Measurements from ENCODE around the gene RALGPS2.

Gene RALGPS2

GRCh38 chr1:178693366-178693765, 31.7 kb upstream of the RALGPS2 start:
- ChIA-PET CTCF (interaction anchor here (0.7 to 1.2 kb wide), 4 partner anchors 10 to 313 kb away, joined by 3 to 4 read pairs (median 3); no protein-coding TSS in a partner anchor), POLR2A (no interaction called here)
- TF ChIP-seq CTCF (IDR thresholded peaks at IDR 0.05; ENCODE audit: insufficient read depth, low read length, missing control alignments), result peak; percentile 25
- DNase-seq (ENCODE audit: low read depth, low spot score), result no peak
- H3K4me3 ChIP-seq (ENCODE audit: low read depth, low read length), result no peak overlapping the region

GRCh38 chr1:178694923-178695525, 30.0 kb upstream of the RALGPS2 start:
- no peak overlapping the region for H3K4me3 ChIP-seq (ENCODE audit: low read depth, low read length)
- DNase-seq (ENCODE audit: low read depth, low spot score), result no peak
- CTCF ChIA-PET, result no interaction called here
- TF ChIP-seq CTCF (IDR thresholded peaks at IDR 0.05; ENCODE audit: insufficient read depth, low read length, missing control alignments), result no peak
- POLR2A ChIA-PET, result no interaction called here

GRCh38 chr1:178702146-178702545, 22.9 kb upstream of the RALGPS2 start:
- TF ChIP-seq CTCF (IDR thresholded peaks at IDR 0.05; ENCODE audit: insufficient read depth, low read length, missing control alignments), result no peak
- ChIA-PET CTCF (interaction anchor here (2.3 kb wide), 1 partner anchor 160 kb away, joined by 8 read pairs; no protein-coding TSS in a partner anchor), POLR2A (interaction anchor here (1.0 kb wide), 1 partner anchor 18 kb away, joined by 3 read pairs; no protein-coding TSS in a partner anchor)
- no peak for DNase-seq (ENCODE audit: low read depth, low spot score)
- no peak overlapping the region for H3K4me3 ChIP-seq (ENCODE audit: low read depth, low read length)

GRCh38 chr1:178704833-178705232, 20.2 kb upstream of the RALGPS2 start:
- CTCF ChIA-PET, result interaction anchor here (0.9 to 1.1 kb wide), 2 partner anchors 11 to 14 kb away, joined by 4 read pairs; no protein-coding TSS in a partner anchor
- DNase-seq (ENCODE audit: low read depth, low spot score), result no peak
- TF ChIP-seq CTCF (IDR thresholded peaks at IDR 0.05; ENCODE audit: insufficient read depth, low read length, missing control alignments), result no peak
- H3K4me3 ChIP-seq (ENCODE audit: low read depth, low read length), result no peak overlapping the region
- POLR2A ChIA-PET, result no interaction called here

- no peak overlapping the region for H3K4me3 ChIP-seq (ENCODE audit: low read depth, low read length)
- no peak for DNase-seq (ENCODE audit: low read depth, low spot score)
- ChIA-PET CTCF (no interaction called here), POLR2A (no interaction called here)
- TF ChIP-seq CTCF (IDR thresholded peaks at IDR 0.05; ENCODE audit: insufficient read depth, low read length, missing control alignments), result no peak
Observed at GRCh38 chr1:178706432-178706831, 18.6 kb upstream of the RALGPS2 start.

GRCh38 chr1:178713259-178713658, 11.8 kb upstream of the RALGPS2 start:
- POLR2A ChIA-PET, result no interaction called here
- no peak for TF ChIP-seq CTCF (IDR thresholded peaks at IDR 0.05; ENCODE audit: insufficient read depth, low read length, missing control alignments)
- H3K4me3 ChIP-seq (ENCODE audit: low read depth, low read length), result no peak overlapping the region
- CTCF ChIA-PET, result no interaction called here
- DNase-seq (ENCODE audit: low read depth, low spot score), result no peak

Data from AG04449 (cell line).